ENCODE results near the gene TRAPPC6A. TPM values are rescaled to one million over a fixed set of nuclear protein-coding genes. Genes with fewer than 3 reads are reported as not detected.

Gene TRAPPC6A
- total and polyA plus RNA-seq, 2 of the 13 experiments (the other 11 are each of a cell fraction or from before 2014, with no cell fraction given): 6.5 to 21.0 TPM

- TF ChIP-seq REXO4 (CRISPR knock-in tag; IDR thresholded peaks at IDR 0.05; ENCODE audit: borderline replicate concordance) (no peak), FOXJ3 (CRISPR knock-in tag; IDR thresholded peaks at IDR 0.05; ENCODE audit: borderline replicate concordance) (no peak), RORA (CRISPR knock-in tag; IDR thresholded peaks at IDR 0.05) (no peak), RFX3 (CRISPR knock-in tag; IDR thresholded peaks at IDR 0.05) (no peak), SRY (CRISPR knock-in tag; IDR thresholded peaks at IDR 0.05) (no peak), ZNF609 (CRISPR knock-in tag; IDR thresholded peaks at IDR 0.05; ENCODE audit: borderline replicate concordance) (no peak), NR2F1 (CRISPR knock-in tag; IDR thresholded peaks at IDR 0.05) (no peak), TRAFD1 (CRISPR knock-in tag; IDR thresholded peaks at IDR 0.05; ENCODE audit: borderline replicate concordance) (no peak), ZNF530 (CRISPR knock-in tag; IDR thresholded peaks at IDR 0.05; ENCODE audit: low read depth) (no peak), HES4 (CRISPR knock-in tag; IDR thresholded peaks at IDR 0.05; ENCODE audit: borderline replicate concordance) (no peak), ZNF607 (CRISPR knock-in tag; IDR thresholded peaks at IDR 0.05; ENCODE audit: borderline replicate concordance) (no peak), TBP (CRISPR knock-in tag; IDR thresholded peaks at IDR 0.05) (no peak), SIX4 (CRISPR knock-in tag; IDR thresholded peaks at IDR 0.05) (no peak), ISL2 (CRISPR knock-in tag; IDR thresholded peaks at IDR 0.05) (no peak), PHF5A (CRISPR knock-in tag; IDR thresholded peaks at IDR 0.05; ENCODE audit: low read depth, unreplicated experiment) (no peak), ZNF317 (CRISPR knock-in tag; IDR thresholded peaks at IDR 0.05) (peak; percentile 46; the same call in 1 of the 2 replicates), ZNF660 (CRISPR knock-in tag; IDR thresholded peaks at IDR 0.05; ENCODE audit: borderline replicate concordance, low read depth) (no peak), GATAD2A (CRISPR knock-in tag; IDR thresholded peaks at IDR 0.05) (no peak), ZNF549 (CRISPR knock-in tag; IDR thresholded peaks at IDR 0.05) (no peak), MEF2D (CRISPR knock-in tag; IDR thresholded peaks at IDR 0.05) (0 out of 2 replicates have a peak, but pooled peaks have one; percentile 48), ZNF503 (CRISPR knock-in tag; IDR thresholded peaks at IDR 0.05) (no peak), ZSCAN5A (CRISPR knock-in tag; IDR thresholded peaks at IDR 0.05; ENCODE audit: borderline replicate concordance) (0 out of 2 replicates have a peak, but pooled peaks have one; percentile 32)
Observed at GRCh38 chr19:45177817-45178261, at the start of gene TRAPPC6A (continued).

Measured in HepG2 (cell line).